H9 (cell line): ENCODE measurements around the gene MED13L. TPM values are rescaled to one million over a fixed set of nuclear protein-coding genes. Genes with fewer than 3 reads are reported as not detected.
A peak's percentile ranks its signal among the peaks of the same experiment; 100 is the strongest.

Experiments
- DNase-seq: peaks from one replicate; pipeline ENCODE4 v3.0.0-alpha.2; 2017
- H2AFZ ChIP-seq: one replicate; pipeline ENCODE4 v1.6.1; 2013; ENCODE audit warnings: mild to moderate bottlenecking, low read length, control low read depth, moderate library complexity
- H2AK5ac ChIP-seq: 2 replicates; pipeline ENCODE4 v1.6.1; 2013; ENCODE audit warnings: low read length, control low read depth, mixed read lengths; ENCODE audit not compliant: insufficient read length
- H2BK120ac ChIP-seq: one replicate; pipeline ENCODE4 v1.6.1; 2013; ENCODE audit warnings: low read depth, mild to moderate bottlenecking, low read length, control low read depth, inconsistent platforms; ENCODE audit not compliant: poor library complexity, severe bottlenecking
- H2BK12ac ChIP-seq: 2 replicates; pipeline ENCODE4 v1.6.1; 2013; ENCODE audit warnings: low read length, control low read depth, mixed read lengths, low read depth; ENCODE audit not compliant: insufficient read length
- H2BK15ac ChIP-seq: 2 replicates; pipeline ENCODE4 v1.6.1; 2013; ENCODE audit warnings: low read depth, low read length, control low read depth
- H2BK20ac ChIP-seq: one replicate; pipeline ENCODE4 v1.6.1; 2013; ENCODE audit warnings: low read depth, mild to moderate bottlenecking, low read length, control low read depth, inconsistent platforms; ENCODE audit not compliant: poor library complexity, severe bottlenecking
- H2BK5ac ChIP-seq: 2 replicates; pipeline ENCODE4 v1.6.1; 2013; ENCODE audit warnings: low read length, control low read depth, mixed read lengths; ENCODE audit not compliant: insufficient read length
- H3K14ac ChIP-seq: 2 replicates; pipeline ENCODE4 v1.6.1; 2013; ENCODE audit warnings: low read length, control low read depth; ENCODE audit not compliant: insufficient read depth
- H3K18ac ChIP-seq: 2 replicates; pipeline ENCODE4 v1.6.1; 2013; ENCODE audit warnings: low read depth, mild to moderate bottlenecking, mixed read lengths, low read length, control low read depth; ENCODE audit not compliant: insufficient read length
- H3K23ac ChIP-seq: 2 replicates; pipeline ENCODE4 v1.6.1; 2013; ENCODE audit warnings: low read length, control low read depth, mixed read lengths, low read depth; ENCODE audit not compliant: insufficient read length
- H3K23me2 ChIP-seq: 2 replicates; pipeline ENCODE4 v1.6.1; 2013; ENCODE audit warnings: low read depth, mild to moderate bottlenecking, mixed read lengths, low read length, control low read depth; ENCODE audit not compliant: insufficient read length, poor library complexity, severe bottlenecking
- H3K27ac ChIP-seq: 2 replicates; pipeline ENCODE4 v1.5.1; 2013; ENCODE audit warnings: low read length, control low read depth, mixed read lengths, low read depth; ENCODE audit not compliant: insufficient read length
- H3K27me3 ChIP-seq: 2 replicates; pipeline ENCODE4 v1.6.1; 2013; ENCODE audit warnings: low read length, control low read depth, inconsistent platforms; ENCODE audit not compliant: insufficient read depth
- H3K4ac ChIP-seq: 2 replicates; pipeline ENCODE4 v1.6.1; 2013; ENCODE audit warnings: low read depth, mild to moderate bottlenecking, control low read depth, inconsistent platforms, low read length, moderate library complexity
- H3K4me1 ChIP-seq: 2 replicates; pipeline ENCODE4 v1.6.1; 2013; ENCODE audit warnings: low read length, control low read depth, inconsistent platforms; ENCODE audit not compliant: insufficient read depth
- H3K4me2 ChIP-seq: 2 replicates; pipeline ENCODE4 v1.6.1; 2013; ENCODE audit warnings: low read length, control low read depth, mixed read lengths; ENCODE audit not compliant: insufficient read length, insufficient read depth
- H3K56ac ChIP-seq: 2 replicates; pipeline ENCODE4 v1.6.1; 2013; ENCODE audit warnings: low read depth, mild to moderate bottlenecking, mixed read lengths, low read length, control low read depth; ENCODE audit not compliant: insufficient read length
- H3K79me1 ChIP-seq: 2 replicates; pipeline ENCODE4 v1.6.1; 2013; ENCODE audit warnings: low read depth, mild to moderate bottlenecking, moderate library complexity, low read length, control low read depth, inconsistent platforms; ENCODE audit not compliant: insufficient read depth, poor library complexity, severe bottlenecking
- H3K79me2 ChIP-seq: 2 replicates; pipeline ENCODE4 v1.6.1; 2013; ENCODE audit warnings: low read length, control low read depth, inconsistent platforms; ENCODE audit not compliant: insufficient read depth
- H3K9ac ChIP-seq: 2 replicates; pipeline ENCODE4 v1.6.1; 2013; ENCODE audit warnings: low read length, control low read depth, mixed read lengths; ENCODE audit not compliant: insufficient read length; ENCODE audit errors: extremely low read depth
- H3K9me3 ChIP-seq: one replicate; pipeline ENCODE4 v1.6.1; 2013; ENCODE audit warnings: low read depth, low read length, inconsistent platforms; ENCODE audit not compliant: control insufficient read depth
- H3T11ph ChIP-seq: one replicate; pipeline ENCODE4 v1.6.1; 2013; ENCODE audit warnings: mild to moderate bottlenecking, low read length, control low read depth, inconsistent platforms
- H4K20me1 ChIP-seq: one replicate; pipeline ENCODE4 v1.6.1; 2013; ENCODE audit not compliant: control insufficient read depth, insufficient read length, insufficient read depth
- H4K5ac ChIP-seq: 2 replicates; pipeline ENCODE4 v1.6.1; 2013; ENCODE audit warnings: low read depth, mild to moderate bottlenecking, mixed read lengths, low read length, control low read depth; ENCODE audit not compliant: insufficient read length
- H4K8ac ChIP-seq: replicated peaks from 2 replicates; pipeline ENCODE4 v1.6.1; 2013; ENCODE audit warnings: low read length, control low read depth, mixed read lengths, low read depth; ENCODE audit not compliant: insufficient read length
- H4K91ac ChIP-seq: 2 replicates; pipeline ENCODE4 v1.6.1; 2013; ENCODE audit warnings: low read depth, mild to moderate bottlenecking, moderate library complexity, mixed read lengths, low read length, control low read depth; ENCODE audit not compliant: insufficient read length
- H3K27ac Mint-ChIP-seq, 3 experiments: 2 replicates in 2 of 3; 3 replicates in 1 of 3; pipeline ENCODE4 v1.8.0; 2020 to 2021; ENCODE audit warnings: mixed read lengths in 3 of 3, mild to moderate bottlenecking in 1 of 3, moderate library complexity in 1 of 3
- H3K27me3 Mint-ChIP-seq: 2 replicates; pipeline ENCODE4 v1.8.0; 2021; ENCODE audit warnings: low read depth, mild to moderate bottlenecking, moderate library complexity, mixed read lengths
- H3K36me3 Mint-ChIP-seq, 3 experiments: 2 replicates in 2 of 3; 3 replicates in 1 of 3; pipeline ENCODE4 v1.8.0; 2020 to 2021; ENCODE audit warnings: low read depth in 3 of 3, mixed read lengths in 3 of 3; ENCODE audit not compliant: insufficient read depth in 1 of 3
- H3K4me1 Mint-ChIP-seq, 2 experiments: 2 replicates each; pipeline ENCODE4 v1.8.0; 2020; ENCODE audit warnings: mixed read lengths in 2 of 2
- H3K4me3 Mint-ChIP-seq, 2 experiments: 2 replicates in 1 of 2; 3 replicates in 1 of 2; pipeline ENCODE4 v1.8.0; 2020 to 2021; ENCODE audit warnings: mild to moderate bottlenecking in 2 of 2, mixed read lengths in 2 of 2, moderate library complexity in 1 of 2
- H3K9me3 Mint-ChIP-seq, 2 experiments: 2 replicates in 1 of 2; 3 replicates in 1 of 2; pipeline ENCODE4 v1.8.0; 2020; ENCODE audit warnings: mild to moderate bottlenecking in 2 of 2, mixed read lengths in 2 of 2, moderate library complexity in 1 of 2
- WGBS: extraction: QIAGEN DNeasy Blood & Tissue Kit; methylation state at CpG from one replicate; pipeline ENCODE4 v1.1.7; 2013; ENCODE audit warnings: missing lambda C conversion rate, low lambda C conversion rate, mixed read lengths; ENCODE audit not compliant: insufficient read length; ENCODE audit errors: extremely low coverage; 5-methylcytosine and 5-hydroxymethylcytosine counted together
- total RNA-seq: library from RNA; stranded (reverse); gene quantifications from 2 replicates; pipeline ENCODE4 v1.2.1, GENCODE V29; 2021
- TF ChIP-seq, protein P1 (sequence below): fragments of 200-600 bp; sonication (generic); conservative IDR thresholded peaks from 3 replicates; pipeline ENCODE4 v1.8.0; 2021; ENCODE audit warnings: antibody characterized with exemption, mild to moderate bottlenecking

MED13L gene
- total RNA-seq, 1 experiment from 2014 or later = 52.4 TPM

- H4K91ac ChIP-seq = no peak overlapping the region
- no peak overlapping the region for H3K23ac ChIP-seq
- H3K4me1 ChIP-seq = peaks cover 3% of the 10 kb centered on the region
- no peak overlapping the region for H3K56ac ChIP-seq
- no peak overlapping the region for H2AK5ac ChIP-seq
- no peak overlapping the region for H3K4me2 ChIP-seq
- DNase-seq = no peak
- no peak overlapping the region for H2AFZ ChIP-seq
- no peaks in the 10 kb centered on the region for H3K27me3 ChIP-seq
- no peak overlapping the region for H2BK5ac ChIP-seq
- H4K8ac ChIP-seq = no peak overlapping the region
- no peaks in the 10 kb centered on the region for H3K36me3 Mint-ChIP-seq
- H3K27ac Mint-ChIP-seq = peak overlapping the region in 2 of 3 experiments; percentile 47 to 81; a peak in 3 of 7 replicates
- TF ChIP-seq, protein P1, sequence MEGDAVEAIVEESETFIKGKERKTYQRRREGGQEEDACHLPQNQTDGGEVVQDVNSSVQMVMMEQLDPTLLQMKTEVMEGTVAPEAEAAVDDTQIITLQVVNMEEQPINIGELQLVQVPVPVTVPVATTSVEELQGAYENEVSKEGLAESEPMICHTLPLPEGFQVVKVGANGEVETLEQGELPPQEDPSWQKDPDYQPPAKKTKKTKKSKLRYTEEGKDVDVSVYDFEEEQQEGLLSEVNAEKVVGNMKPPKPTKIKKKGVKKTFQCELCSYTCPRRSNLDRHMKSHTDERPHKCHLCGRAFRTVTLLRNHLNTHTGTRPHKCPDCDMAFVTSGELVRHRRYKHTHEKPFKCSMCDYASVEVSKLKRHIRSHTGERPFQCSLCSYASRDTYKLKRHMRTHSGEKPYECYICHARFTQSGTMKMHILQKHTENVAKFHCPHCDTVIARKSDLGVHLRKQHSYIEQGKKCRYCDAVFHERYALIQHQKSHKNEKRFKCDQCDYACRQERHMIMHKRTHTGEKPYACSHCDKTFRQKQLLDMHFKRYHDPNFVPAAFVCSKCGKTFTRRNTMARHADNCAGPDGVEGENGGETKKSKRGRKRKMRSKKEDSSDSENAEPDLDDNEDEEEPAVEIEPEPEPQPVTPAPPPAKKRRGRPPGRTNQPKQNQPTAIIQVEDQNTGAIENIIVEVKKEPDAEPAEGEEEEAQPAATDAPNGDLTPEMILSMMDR = no peak
- no peak overlapping the region for H2BK120ac ChIP-seq
- no peaks in the 10 kb centered on the region for H4K20me1 ChIP-seq
- no peaks in the 10 kb centered on the region for H3K23me2 ChIP-seq
- no peaks in the 10 kb centered on the region for H3K9me3 ChIP-seq
- no peak overlapping the region for H4K5ac ChIP-seq
- H3K27me3 Mint-ChIP-seq = no peaks in the 10 kb centered on the region
- no peak overlapping the region for H2BK15ac ChIP-seq
- no peak overlapping the region for H3K14ac ChIP-seq
- no peaks in the 10 kb centered on the region for H3K9me3 Mint-ChIP-seq
- H2BK20ac ChIP-seq = no peak overlapping the region
- H3K79me1 ChIP-seq = no peaks in the 10 kb centered on the region
- no peak overlapping the region for H3K4ac ChIP-seq
- no peak overlapping the region for H3K4me3 Mint-ChIP-seq
- no peak overlapping the region for H3K27ac ChIP-seq
- peaks cover 7% of the 10 kb centered on the region; the same call in 1 of the 2 replicates for H3K79me2 ChIP-seq
- H3T11ph ChIP-seq = no peak overlapping the region
- peaks cover 54 to 75% of the 10 kb centered on the region in 2 experiments for H3K4me1 Mint-ChIP-seq
- H3K9ac ChIP-seq = no peak overlapping the region
- H3K18ac ChIP-seq = no peak overlapping the region
- no CpG with 5 or more reads among the region's 8 CpGs for WGBS
- H2BK12ac ChIP-seq = no peak overlapping the region
These were observed 122.1 kb downstream of the MED13L start for GRCh38 chr12:116155383-116155782.
